Nephron (organoid): ENCODE data around the gene GLRX.

Source experiments
- H3K27ac Mint-ChIP-seq, 3 experiments: 2 replicates each; pipeline ENCODE4 v1.8.0; 2020; ENCODE audit warnings: mixed read lengths in 3 of 3, mild to moderate bottlenecking in 2 of 3, moderate library complexity in 1 of 3
- H3K27me3 Mint-ChIP-seq: 2 replicates; pipeline ENCODE4 v1.8.0; 2021; ENCODE audit warnings: low read depth, mild to moderate bottlenecking, moderate library complexity, mixed read lengths
- H3K36me3 Mint-ChIP-seq: 2 replicates; pipeline ENCODE4 v1.8.0; 2020; ENCODE audit warnings: low read depth, mixed read lengths
- H3K4me1 Mint-ChIP-seq: 2 replicates; pipeline ENCODE4 v1.8.0; 2020; ENCODE audit warnings: mixed read lengths
- H3K4me3 Mint-ChIP-seq, 3 experiments: 2 replicates each; pipeline ENCODE4 v1.8.0; 2020; ENCODE audit warnings: mild to moderate bottlenecking in 3 of 3, mixed read lengths in 3 of 3, moderate library complexity in 2 of 3
- H3K9me3 Mint-ChIP-seq: 2 replicates; pipeline ENCODE4 v1.8.0; 2020; ENCODE audit warnings: mixed read lengths
- CTCF ChIP-seq, 3 experiments: fragments of 200-600 bp; sonication (generic); IDR thresholded peaks; one replicate each; pipeline ENCODE4 v1.5.0; 2021; ENCODE audit warnings: antibody characterized with exemption in 3 of 3; ENCODE audit not compliant: unreplicated experiment in 3 of 3

GLRX gene

GRCh38 chr5:95781101-95781583 lies 41.4 kb downstream of the GLRX start:
- H3K4me1 Mint-ChIP-seq: peaks cover 12% of the 10 kb centered on the region

GRCh38 chr5:95780597-95780996 lies 41.9 kb downstream of the GLRX start:
- H3K27ac Mint-ChIP-seq: peak overlapping the region; percentile 32 to 73 (median 62)
- H3K27me3 Mint-ChIP-seq: no peaks in the 10 kb centered on the region
- no peak overlapping the region for H3K4me3 Mint-ChIP-seq
- H3K9me3 Mint-ChIP-seq: no peaks in the 10 kb centered on the region
- peaks cover 12% of the 10 kb centered on the region for H3K4me1 Mint-ChIP-seq
- peaks cover 35% of the 10 kb centered on the region for H3K36me3 Mint-ChIP-seq
- no peak for TF ChIP-seq CTCF (IDR thresholded peaks at IDR 0.05; ENCODE audit: unreplicated experiment in 3 of 3)

More at GRCh38 chr5:95781101-95781583, 41.4 kb downstream of the GLRX start:
- H3K27ac Mint-ChIP-seq: peak overlapping the region; percentile 32 to 73 (median 62)
- H3K9me3 Mint-ChIP-seq: no peaks in the 10 kb centered on the region
- H3K27me3 Mint-ChIP-seq: no peaks in the 10 kb centered on the region
- H3K36me3 Mint-ChIP-seq: peaks cover 40% of the 10 kb centered on the region
- no peak overlapping the region for H3K4me3 Mint-ChIP-seq
- peak; percentile 85 to 98 (median 89) for TF ChIP-seq CTCF (IDR thresholded peaks at IDR 0.05; ENCODE audit: unreplicated experiment in 3 of 3)

- Mint-ChIP-seq H3K4me1 (peaks cover 8% of the 10 kb centered on the region), H3K27ac (peak overlapping the region in 2 of 3 experiments; percentile 10 to 59), H3K9me3 (no peaks in the 10 kb centered on the region), H3K36me3 (peaks cover 25% of the 10 kb centered on the region), H3K27me3 (no peaks in the 10 kb centered on the region), H3K4me3 (no peak overlapping the region)
- no peak for TF ChIP-seq CTCF (IDR thresholded peaks at IDR 0.05; ENCODE audit: unreplicated experiment in 3 of 3)
These were observed 42.9 kb downstream of the GLRX start for GRCh38 chr5:95779611-95780010.

GRCh38 chr5:95778713-95779436 lies 43.7 kb downstream of the GLRX start:
- peak overlapping the region in 2 of 3 experiments; percentile 5 to 10 for H3K27ac Mint-ChIP-seq
- H3K36me3 Mint-ChIP-seq: peaks cover 17% of the 10 kb centered on the region
- no peaks in the 10 kb centered on the region for H3K9me3 Mint-ChIP-seq
- no peaks in the 10 kb centered on the region for H3K27me3 Mint-ChIP-seq
- TF ChIP-seq CTCF (IDR thresholded peaks at IDR 0.05; ENCODE audit: unreplicated experiment in 3 of 3): no peak
- peaks cover 8% of the 10 kb centered on the region for H3K4me1 Mint-ChIP-seq
- H3K4me3 Mint-ChIP-seq: no peak overlapping the region

GRCh38 chr5:95777441-95777840 lies 45.1 kb downstream of the GLRX start:
- no peak for TF ChIP-seq CTCF (IDR thresholded peaks at IDR 0.05; ENCODE audit: unreplicated experiment in 3 of 3)
- H3K36me3 Mint-ChIP-seq: peaks cover 19% of the 10 kb centered on the region
- no peak overlapping the region for H3K27ac Mint-ChIP-seq
- H3K9me3 Mint-ChIP-seq: no peaks in the 10 kb centered on the region
- H3K4me3 Mint-ChIP-seq: no peak overlapping the region
- H3K27me3 Mint-ChIP-seq: no peaks in the 10 kb centered on the region
- H3K4me1 Mint-ChIP-seq: peaks cover 11% of the 10 kb centered on the region
